ENCODE measurements around the gene NEURL1. TPM values are rescaled to one million over a fixed set of nuclear protein-coding genes. Genes with fewer than 3 reads are reported as not detected.
A peak's percentile ranks its signal among the peaks of the same experiment; 100 is the strongest.

The NEURL1 gene
- total RNA-seq, 4 donors from 2014 or later: 0.19 TPM; not detected in 3

DNA sequence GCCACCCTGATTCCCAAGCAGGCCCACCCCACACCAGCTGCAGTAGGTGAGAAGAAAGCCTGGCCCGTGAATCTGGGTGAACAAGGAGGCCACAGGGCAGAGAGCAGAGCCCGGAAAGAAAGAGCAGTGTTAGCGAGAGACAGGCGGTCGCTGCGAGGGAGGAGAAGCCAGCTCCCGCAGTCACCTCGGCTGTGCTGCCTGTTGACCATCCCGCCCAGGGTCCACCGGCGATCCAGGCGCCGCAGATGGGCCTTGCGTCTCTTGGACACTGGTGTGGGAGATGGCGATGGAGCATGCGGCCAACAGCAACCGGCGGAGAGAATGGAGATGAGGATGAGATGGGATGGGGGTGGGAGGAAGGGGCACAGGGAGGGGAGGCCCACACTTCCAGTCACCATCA lies 128.8 kb downstream of the NEURL1 start:
- TF ChIP-seq POLR2A (IDR thresholded peaks at IDR 0.05): no peak
- TF ChIP-seq, protein P1, sequence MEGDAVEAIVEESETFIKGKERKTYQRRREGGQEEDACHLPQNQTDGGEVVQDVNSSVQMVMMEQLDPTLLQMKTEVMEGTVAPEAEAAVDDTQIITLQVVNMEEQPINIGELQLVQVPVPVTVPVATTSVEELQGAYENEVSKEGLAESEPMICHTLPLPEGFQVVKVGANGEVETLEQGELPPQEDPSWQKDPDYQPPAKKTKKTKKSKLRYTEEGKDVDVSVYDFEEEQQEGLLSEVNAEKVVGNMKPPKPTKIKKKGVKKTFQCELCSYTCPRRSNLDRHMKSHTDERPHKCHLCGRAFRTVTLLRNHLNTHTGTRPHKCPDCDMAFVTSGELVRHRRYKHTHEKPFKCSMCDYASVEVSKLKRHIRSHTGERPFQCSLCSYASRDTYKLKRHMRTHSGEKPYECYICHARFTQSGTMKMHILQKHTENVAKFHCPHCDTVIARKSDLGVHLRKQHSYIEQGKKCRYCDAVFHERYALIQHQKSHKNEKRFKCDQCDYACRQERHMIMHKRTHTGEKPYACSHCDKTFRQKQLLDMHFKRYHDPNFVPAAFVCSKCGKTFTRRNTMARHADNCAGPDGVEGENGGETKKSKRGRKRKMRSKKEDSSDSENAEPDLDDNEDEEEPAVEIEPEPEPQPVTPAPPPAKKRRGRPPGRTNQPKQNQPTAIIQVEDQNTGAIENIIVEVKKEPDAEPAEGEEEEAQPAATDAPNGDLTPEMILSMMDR (IDR thresholded peaks at IDR 0.05): no peak
- peaks cover 14 to 78% (median 45%) of the 10 kb centered on the region in 3 donors for H3K4me1 ChIP-seq
- intact Hi-C loops (cut with DNase I): no loop called here
- WGBS, 2 donors: 87 to 95% methylated on average over 16 to 18 of the region's 18 CpGs
- H3K27ac ChIP-seq: peak overlapping the region in 3 of 4 donors; percentile 68 to 75 (median 72)
- DNase-seq: no peak
- no peak overlapping the region for H3K4me3 ChIP-seq
- H3K27me3 ChIP-seq: no peaks in the 10 kb centered on the region
- no peaks in the 10 kb centered on the region for H3K9me3 ChIP-seq
- peaks cover 20 to 100% (median 48%) of the 10 kb centered on the region in 3 donors for H3K36me3 ChIP-seq

DNA sequence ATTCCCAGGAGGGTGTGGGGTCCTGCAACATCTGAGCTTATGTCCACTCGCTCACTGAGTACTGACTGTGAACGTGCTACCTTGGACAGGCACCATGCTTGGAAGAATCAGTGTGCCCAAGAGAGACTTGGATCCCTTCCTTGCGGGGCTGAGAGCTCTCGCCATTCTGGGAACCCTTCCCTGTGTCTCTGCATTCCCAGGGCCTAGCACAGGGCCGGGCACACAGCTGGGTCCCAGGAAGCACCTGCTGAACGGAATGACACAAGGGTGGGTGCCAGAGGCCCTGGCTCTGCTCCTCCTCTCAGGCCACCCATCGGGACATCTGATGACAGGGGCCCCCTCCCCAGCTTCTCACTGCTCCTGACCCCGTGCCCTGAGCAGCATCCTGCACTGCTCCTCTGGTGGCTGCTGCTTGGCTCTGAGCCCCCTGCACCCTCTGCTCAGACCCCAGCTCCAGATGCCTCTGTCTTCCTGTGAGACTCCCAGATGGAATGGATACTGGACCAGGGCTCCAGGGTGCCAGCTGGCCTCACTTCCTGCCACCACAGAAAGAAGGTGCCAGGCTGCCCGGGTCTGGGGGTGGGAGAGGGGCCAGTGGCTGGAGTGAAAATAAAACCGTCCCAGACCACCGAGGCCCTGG lies 129.6 kb downstream of the NEURL1 start:
- H3K4me1 ChIP-seq: peaks cover 14 to 70% (median 37%) of the 10 kb centered on the region in 3 donors
- TF ChIP-seq, protein P1 (IDR thresholded peaks at IDR 0.05): no peak
- TF ChIP-seq POLR2A (IDR thresholded peaks at IDR 0.05): no peak
- peaks cover 17 to 100% (median 42%) of the 10 kb centered on the region in 3 donors for H3K36me3 ChIP-seq
- H3K27ac ChIP-seq: peak overlapping the region in 3 of 4 donors; percentile 68 to 75 (median 72)
- WGBS, 2 donors: 64 to 76% methylated on average over 2 to 3 of the region's 11 CpGs
- no peaks in the 10 kb centered on the region for H3K27me3 ChIP-seq
- intact Hi-C loops (cut with DNase I): no loop called here
- no peak for DNase-seq
- no peak overlapping the region for H3K4me3 ChIP-seq
- no peaks in the 10 kb centered on the region for H3K9me3 ChIP-seq

DNA sequence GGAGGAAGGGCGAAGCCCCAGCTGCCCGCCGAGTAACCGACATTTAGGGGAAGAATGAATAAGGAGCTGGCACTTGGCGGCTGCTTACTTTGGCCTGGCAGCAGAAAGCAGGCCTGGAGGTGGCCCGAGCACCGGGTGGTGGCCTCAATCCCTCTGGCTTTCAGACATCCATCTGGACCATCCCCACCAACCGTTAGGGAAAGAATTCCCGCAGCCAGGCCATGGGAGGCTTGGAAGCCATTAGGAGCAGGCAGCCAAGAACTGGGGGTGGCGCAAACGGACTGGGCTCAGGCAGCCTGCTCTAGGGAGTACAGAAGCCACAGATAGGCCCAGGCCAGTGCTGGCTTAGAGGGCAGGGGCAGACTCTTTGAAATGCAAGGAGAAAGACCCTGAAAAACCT lies 132.7 kb downstream of the NEURL1 start:
- H3K4me1 ChIP-seq: peaks cover 7 to 53% (median 12%) of the 10 kb centered on the region in 3 donors
- TF ChIP-seq, protein P1 (IDR thresholded peaks at IDR 0.05): no peak
- no peaks in the 10 kb centered on the region for H3K9me3 ChIP-seq
- WGBS, 2 donors: 90% methylated on average over 2 of the region's 11 CpGs; no CpG with 5 or more reads in 1 of the 2 donors
- no peak overlapping the region for H3K4me3 ChIP-seq
- H3K27ac ChIP-seq: no peak overlapping the region
- no peaks in the 10 kb centered on the region for H3K27me3 ChIP-seq
- H3K36me3 ChIP-seq: peaks cover 21 to 100% (median 35%) of the 10 kb centered on the region in 3 donors
- intact Hi-C loops (cut with DNase I): no loop called here
- no peak for DNase-seq

DNA sequence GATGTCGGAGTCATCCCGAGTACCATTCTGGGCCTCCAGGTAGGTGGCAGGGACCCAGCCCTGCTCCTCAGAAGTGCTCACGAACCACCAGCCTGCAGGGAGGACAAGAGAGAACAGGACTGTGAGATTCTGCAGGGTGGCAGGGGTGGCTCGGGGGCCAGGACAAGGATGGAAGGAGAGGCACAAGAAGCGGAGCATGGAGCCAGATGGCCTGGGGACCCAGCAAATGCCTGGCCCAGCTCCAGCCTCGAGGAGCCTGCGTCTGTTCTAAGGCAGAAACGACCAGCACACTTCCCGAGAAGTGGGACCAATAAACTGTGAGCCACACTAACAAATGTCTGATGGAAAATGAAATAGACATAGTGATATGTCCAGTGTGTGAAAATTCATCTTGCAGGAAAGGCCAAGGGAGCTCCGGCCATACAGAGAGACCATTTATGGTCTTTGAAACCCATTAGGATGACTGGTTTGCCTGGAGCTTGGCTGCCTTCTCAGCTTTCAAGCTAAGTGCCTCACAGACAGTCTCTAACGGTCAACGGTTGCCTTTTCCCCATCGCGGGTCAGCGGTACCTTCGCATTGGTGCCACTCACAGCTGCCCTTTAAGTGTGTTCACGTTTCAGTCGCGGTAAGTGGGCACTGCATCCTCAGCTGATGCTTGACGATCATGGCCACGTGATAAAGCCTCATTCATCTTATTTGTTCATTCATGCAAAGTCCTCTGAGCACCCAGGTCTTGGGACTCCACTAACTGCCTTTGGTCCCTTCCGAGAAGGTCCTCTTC lies 133.8 kb downstream of the NEURL1 start:
- TF ChIP-seq, protein P1 (IDR thresholded peaks at IDR 0.05): no peak
- no peak for TF ChIP-seq POLR2A (IDR thresholded peaks at IDR 0.05)
- peaks cover 2 to 45% (median 7%) of the 10 kb centered on the region in 3 donors for H3K4me1 ChIP-seq
- H3K27me3 ChIP-seq: no peaks in the 10 kb centered on the region
- DNase-seq: no peak
- peak overlapping the region in 1 of 4 donors; percentile 0 for H3K27ac ChIP-seq
- no peaks in the 10 kb centered on the region for H3K9me3 ChIP-seq
- H3K4me3 ChIP-seq: no peak overlapping the region
- WGBS, 2 donors: 70 to 73% methylated on average over 15 to 19 of the region's 22 CpGs
- intact Hi-C loops (cut with DNase I): no loop called here
- peaks cover 21 to 100% (median 40%) of the 10 kb centered on the region in 3 donors for H3K36me3 ChIP-seq

DNA sequence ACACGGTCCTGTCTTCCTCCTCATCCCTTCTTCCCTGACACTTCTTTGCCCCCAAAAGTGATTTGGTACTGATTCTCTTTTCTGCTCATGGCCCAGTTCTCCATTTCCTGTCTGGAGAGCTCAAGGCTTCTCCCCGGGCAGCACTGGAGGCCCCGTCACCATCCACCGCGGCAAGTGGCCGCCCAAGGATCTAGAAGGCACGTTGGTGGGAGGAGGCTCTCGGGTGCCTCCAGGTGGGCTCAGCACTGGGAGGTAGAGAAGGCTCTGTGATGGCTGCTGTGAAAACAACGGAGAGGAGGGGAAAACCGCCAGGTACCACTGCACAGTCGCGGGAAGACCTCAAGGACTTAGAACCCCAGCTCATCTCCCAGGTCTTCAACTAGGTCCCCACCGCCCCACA lies 134.4 kb downstream of the NEURL1 start:
- Histone ChIP-seq H3K4me1 (peaks cover under 1 to 45% (median 2%) of the 10 kb centered on the region in 3 donors), H3K4me3 (no peak overlapping the region), H3K36me3 (peaks cover 18 to 100% (median 34%) of the 10 kb centered on the region in 3 donors), H3K27ac (no peak overlapping the region), H3K9me3 (no peaks in the 10 kb centered on the region), H3K27me3 (no peaks in the 10 kb centered on the region)
- intact Hi-C loops (cut with DNase I): no loop called here
- no peak for DNase-seq
- TF ChIP-seq, protein P1 (IDR thresholded peaks at IDR 0.05): no peak
- TF ChIP-seq POLR2A (IDR thresholded peaks at IDR 0.05): no peak
- WGBS, 2 donors: 72 to 95% methylated on average over 2 to 6 of the region's 13 CpGs

Measured in esophagus squamous epithelium (tissue), 5 donors.